Measurements from ENCODE around the gene PCED1A. TPM values are rescaled to one million over a fixed set of nuclear protein-coding genes. Genes with fewer than 3 reads are reported as not detected.

PCED1A gene
- total and polyA plus RNA-seq, 2 donors (not counting 3 experiments of a cell fraction or from before 2014, with no cell fraction given): 20.1 to 32.0 TPM

DNA sequence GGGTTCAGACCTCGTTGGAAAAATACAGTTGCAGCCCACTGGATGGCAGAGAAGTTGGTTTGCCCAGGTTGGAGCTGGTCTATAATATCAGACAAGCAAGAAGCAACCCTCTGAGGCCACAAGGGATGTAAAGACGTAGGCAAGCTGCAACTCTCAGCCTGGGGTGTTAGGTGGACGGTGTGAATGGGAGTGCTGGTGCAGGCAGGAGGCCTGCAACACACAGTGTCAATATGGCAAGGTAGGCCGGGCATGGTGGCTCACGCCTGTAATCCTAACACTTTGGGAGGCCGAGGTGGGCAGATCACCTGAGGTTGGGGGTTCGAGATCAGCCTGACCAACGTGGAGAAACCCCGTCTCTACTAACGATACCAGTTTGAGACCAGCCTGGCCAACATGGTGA, 10.6 kb upstream of the PCED1A start:
- Histone ChIP-seq H3K4me3 (replicated peaks in 1 of 3; ENCODE audit: insufficient read depth in 1 of 3, low read depth in 1 of 3, low read length in 3 of 3) (no peak overlapping the region), H3K36me3 (ENCODE audit: control insufficient read depth in 2 of 2, extremely low read depth in 1 of 2, insufficient read depth in 2 of 2, low read length in 2 of 2) (no peaks in the 10 kb centered on the region), H2AFZ (ENCODE audit: low read depth, low read length) (no peak overlapping the region), H3K4me2 (ENCODE audit: insufficient read depth, low read length) (no peak overlapping the region), H3K27me3 (ENCODE audit: control insufficient read depth in 2 of 2, insufficient read depth in 2 of 2, low read length in 2 of 2) (no peaks in the 10 kb centered on the region), H3K9ac (replicated peaks; ENCODE audit: extremely low read depth, insufficient read depth, low read length) (no peak overlapping the region), H3K79me2 (ENCODE audit: control insufficient read depth, insufficient read depth, low read length) (no peaks in the 10 kb centered on the region), H3K4me1 (ENCODE audit: control insufficient read depth, extremely low read depth, insufficient read depth, low read length) (no peaks in the 10 kb centered on the region), H3K9me3 (replicated peaks; ENCODE audit: control insufficient read depth, insufficient read depth, low read length) (no peaks in the 10 kb centered on the region), H4K20me1 (replicated peaks; ENCODE audit: control insufficient read depth, extremely low read depth, insufficient read depth, low read length) (no peaks in the 10 kb centered on the region), H3K9me1 (replicated peaks; ENCODE audit: control insufficient read depth, extremely low read depth, insufficient read depth, low read length) (no peaks in the 10 kb centered on the region), H3K27ac (ENCODE audit: insufficient read depth, low read depth, low read length) (no peak overlapping the region)
- no peak for TF ChIP-seq JUN (IDR thresholded peaks at IDR 0.05; ENCODE audit: borderline replicate concordance, insufficient read depth, insufficient read length, low read depth)
- no peak for TF ChIP-seq MYC (IDR thresholded peaks at IDR 0.05; ENCODE audit: low read depth, low read length)
- POLR2A ChIA-PET: no interaction called here
- CTCF ChIA-PET: interaction anchor here (0.6 to 5.5 kb wide), 12 partner anchors 7 to 162 kb away, joined by 3 to 171 read pairs (median 6); partner anchors contain the start of genes PCED1A, TMEM239 and VPS16
- DNase-seq (ENCODE audit: low read depth, low spot score) (no peak), FAIRE-seq (no peak)
- BruUV-seq (replicated peaks): no TSS peak
- dilution Hi-C loops (cut with MboI; ENCODE audit: extremely low pct_ligation_motif_present, low sequenced_read_pairs): no loop called here
- intact Hi-C loops (cut with micrococcal nuclease): no loop called here

DNA sequence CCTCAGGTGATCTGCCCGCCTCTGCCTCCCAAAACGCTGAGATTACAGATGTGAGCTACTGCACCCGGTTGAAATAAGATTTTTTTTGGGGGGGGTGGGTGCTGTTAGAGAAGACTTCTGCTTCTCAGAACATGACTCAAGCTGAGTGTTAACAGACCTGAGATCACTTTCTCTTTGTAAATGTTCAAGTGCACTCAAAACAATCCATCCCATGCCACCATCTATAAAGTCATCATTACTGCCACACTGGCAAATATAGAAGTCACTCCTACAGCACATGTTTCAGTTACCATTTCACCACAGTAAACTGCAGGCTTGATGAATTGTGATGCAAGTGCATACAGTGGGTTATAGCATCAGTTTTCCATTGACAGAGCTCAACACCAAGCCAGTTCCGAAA, 9.1 kb upstream of the PCED1A start:
- CTCF ChIA-PET: interaction anchor here (1.2 to 5.5 kb wide), 3 partner anchors 21 to 106 kb away, joined by 3 to 171 read pairs (median 5); no protein-coding TSS in a partner anchor
- POLR2A ChIA-PET: no interaction called here
- FAIRE-seq: no peak
- H3K4me3 ChIP-seq (replicated peaks in 1 of 3; ENCODE audit: insufficient read depth in 1 of 3, low read depth in 1 of 3, low read length in 3 of 3): no peak overlapping the region
- no peak overlapping the region for H2AFZ ChIP-seq (ENCODE audit: low read depth, low read length)
- no peaks in the 10 kb centered on the region for H3K79me2 ChIP-seq (ENCODE audit: control insufficient read depth, insufficient read depth, low read length)
- TF ChIP-seq POLR2AphosphoS5 (IDR thresholded peaks at IDR 0.05; ENCODE audit: insufficient read depth, low read depth, low read length): no peak
- TF ChIP-seq, protein P1, sequence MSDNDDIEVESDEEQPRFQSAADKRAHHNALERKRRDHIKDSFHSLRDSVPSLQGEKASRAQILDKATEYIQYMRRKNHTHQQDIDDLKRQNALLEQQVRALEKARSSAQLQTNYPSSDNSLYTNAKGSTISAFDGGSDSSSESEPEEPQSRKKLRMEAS (IDR thresholded peaks at IDR 0.05; ENCODE audit: insufficient read depth, insufficient read length): no peak
- no peak for TF ChIP-seq GATA2 (IDR thresholded peaks at IDR 0.05; ENCODE audit: insufficient read depth, insufficient read length, low read depth, low read length)
- TF ChIP-seq FOS (IDR thresholded peaks at IDR 0.05; ENCODE audit: borderline replicate concordance, insufficient read depth, low read length): no peak
- TF ChIP-seq POLR2A (IDR thresholded peaks at IDR 0.05; ENCODE audit: low read depth, low read length): no peak
- TF ChIP-seq, protein P2, sequence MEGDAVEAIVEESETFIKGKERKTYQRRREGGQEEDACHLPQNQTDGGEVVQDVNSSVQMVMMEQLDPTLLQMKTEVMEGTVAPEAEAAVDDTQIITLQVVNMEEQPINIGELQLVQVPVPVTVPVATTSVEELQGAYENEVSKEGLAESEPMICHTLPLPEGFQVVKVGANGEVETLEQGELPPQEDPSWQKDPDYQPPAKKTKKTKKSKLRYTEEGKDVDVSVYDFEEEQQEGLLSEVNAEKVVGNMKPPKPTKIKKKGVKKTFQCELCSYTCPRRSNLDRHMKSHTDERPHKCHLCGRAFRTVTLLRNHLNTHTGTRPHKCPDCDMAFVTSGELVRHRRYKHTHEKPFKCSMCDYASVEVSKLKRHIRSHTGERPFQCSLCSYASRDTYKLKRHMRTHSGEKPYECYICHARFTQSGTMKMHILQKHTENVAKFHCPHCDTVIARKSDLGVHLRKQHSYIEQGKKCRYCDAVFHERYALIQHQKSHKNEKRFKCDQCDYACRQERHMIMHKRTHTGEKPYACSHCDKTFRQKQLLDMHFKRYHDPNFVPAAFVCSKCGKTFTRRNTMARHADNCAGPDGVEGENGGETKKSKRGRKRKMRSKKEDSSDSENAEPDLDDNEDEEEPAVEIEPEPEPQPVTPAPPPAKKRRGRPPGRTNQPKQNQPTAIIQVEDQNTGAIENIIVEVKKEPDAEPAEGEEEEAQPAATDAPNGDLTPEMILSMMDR (IDR thresholded peaks at IDR 0.05; ENCODE audit: extremely low read depth in 1 of 2, insufficient read depth in 1 of 2, low read depth in 1 of 2, low read length in 2 of 2): no peak
- no peaks in the 10 kb centered on the region for H4K20me1 ChIP-seq (replicated peaks; ENCODE audit: control insufficient read depth, extremely low read depth, insufficient read depth, low read length)
- no peaks in the 10 kb centered on the region for H3K27me3 ChIP-seq (ENCODE audit: control insufficient read depth in 2 of 2, insufficient read depth in 2 of 2, low read length in 2 of 2)
- no peaks in the 10 kb centered on the region for H3K4me1 ChIP-seq (ENCODE audit: control insufficient read depth, extremely low read depth, insufficient read depth, low read length)
- no TSS peak for BruUV-seq (replicated peaks)
- H3K36me3 ChIP-seq (ENCODE audit: control insufficient read depth in 2 of 2, extremely low read depth in 1 of 2, insufficient read depth in 2 of 2, low read length in 2 of 2): no peaks in the 10 kb centered on the region
- no peaks in the 10 kb centered on the region for H3K9me3 ChIP-seq (replicated peaks; ENCODE audit: control insufficient read depth, insufficient read depth, low read length)
- no peak for DNase-seq (ENCODE audit: low read depth, low spot score)
- intact Hi-C loops (cut with micrococcal nuclease): no loop called here
- no peak overlapping the region for H3K27ac ChIP-seq (ENCODE audit: insufficient read depth, low read depth, low read length)
- no peak overlapping the region for H3K9ac ChIP-seq (replicated peaks; ENCODE audit: extremely low read depth, insufficient read depth, low read length)
- H3K4me2 ChIP-seq (ENCODE audit: insufficient read depth, low read length): no peak overlapping the region
- dilution Hi-C loops (cut with MboI; ENCODE audit: extremely low pct_ligation_motif_present, low sequenced_read_pairs): no loop called here
- H3K9me1 ChIP-seq (replicated peaks; ENCODE audit: control insufficient read depth, extremely low read depth, insufficient read depth, low read length): no peaks in the 10 kb centered on the region

All from endothelial cell of umbilical vein (primary cell).